ENCODE results near the gene KRTAP9-2. TPM values are rescaled to one million over a fixed set of nuclear protein-coding genes. Genes with fewer than 3 reads are reported as not detected.

KRTAP9-2 gene
- total RNA-seq, 1 experiment from 2014 or later = not detected

DNA sequence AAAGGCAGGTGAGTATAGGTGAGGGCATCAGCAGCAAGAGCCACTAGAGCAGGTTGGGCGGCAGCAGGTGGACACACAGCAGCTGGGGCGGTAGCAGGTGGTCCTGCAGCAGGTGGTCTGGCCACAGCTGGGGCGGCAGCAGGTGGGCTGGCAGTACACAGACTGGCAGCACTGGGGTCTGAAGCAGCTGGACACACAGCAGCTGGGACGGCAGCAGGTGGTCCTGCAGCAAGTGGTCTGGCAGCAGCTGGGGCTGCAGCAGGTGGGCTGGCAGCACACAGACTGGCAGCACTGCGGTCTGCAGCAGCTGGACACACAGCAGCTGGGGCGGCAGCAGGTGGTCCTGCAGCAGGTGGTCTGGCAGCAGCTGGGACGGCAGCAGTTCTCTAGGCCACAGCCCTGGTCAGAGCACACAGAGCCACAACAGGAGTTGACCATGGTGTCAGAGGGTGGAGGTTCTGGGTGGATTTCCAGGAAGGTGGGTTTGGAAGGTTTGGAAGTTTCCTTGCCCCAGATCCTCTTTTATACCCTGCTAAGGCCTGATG, 48.6 kb upstream of the KRTAP9-2 start, which contains the start of gene KRTAP4-2:
Gene KRTAP4-2 (minus strand): TSS at position 495 of the 545 bp plus-strand sequence. CDS start 57 bp downstream, at position 438.
- H3K9me3 ChIP-seq (ENCODE audit: control insufficient read depth in 1 of 2, insufficient read depth in 1 of 2, low read depth in 1 of 2, low read length in 2 of 2) = no peaks in the 10 kb centered on the region; a peak in 1 of 4 replicates
- intact Hi-C loops (cut with micrococcal nuclease) = no loop called here
- H3K36me3 ChIP-seq (ENCODE audit: control insufficient read depth in 1 of 2, insufficient read depth in 2 of 2, low read length in 2 of 2) = no peaks in the 10 kb centered on the region
- no peak within 1 kb of the TSS for H3K9ac ChIP-seq (ENCODE audit: low read length)
- no peaks in the 10 kb centered on the region for H4K20me1 ChIP-seq (ENCODE audit: insufficient read depth)
- H3K27ac ChIP-seq (ENCODE audit: low read depth, low read length) = no peak within 1 kb of the TSS
- no peak within 1 kb of the TSS for H3K4me3 ChIP-seq (replicated peaks in 1 of 2; ENCODE audit: low read depth in 1 of 2, low read length in 2 of 2)
- ChIA-PET CTCF (no interaction called here), POLR2A (no interaction called here), RAD21 (ENCODE audit: low non-redundant PET in 1 of 2, low total read pairs in 2 of 2, uncharacterized antibody in 2 of 2, unreplicated experiment in 2 of 2) (no interaction called here)
- no peak within 1 kb of the TSS for H2AFZ ChIP-seq (ENCODE audit: low read depth, low read length, poor library complexity, severe bottlenecking)
- DNase-seq (ENCODE audit: low read depth, low spot score) (no peak), ATAC-seq (no peak)
- no peaks in the 10 kb centered on the region for H3K4me1 ChIP-seq (ENCODE audit: control insufficient read depth in 1 of 2, insufficient read depth in 2 of 2, low read length in 2 of 2)
- no peaks in the 10 kb centered on the region for H3K9me2 ChIP-seq (ENCODE audit: insufficient read depth)
- TF ChIP-seq REST (IDR thresholded peaks at IDR 0.05; ENCODE audit: low read depth) (no peak), FOSL1 (IDR thresholded peaks at IDR 0.05; ENCODE audit: low read depth) (no peak), EZH2 (IDR thresholded peaks at IDR 0.05) (no peak), POLR2A (IDR thresholded peaks at IDR 0.05; ENCODE audit: borderline replicate concordance, extremely low read depth, insufficient read depth, insufficient read length) (no peak), JUND (IDR thresholded peaks at IDR 0.05) (no peak), TCF7L2 (IDR thresholded peaks at IDR 0.05; ENCODE audit: borderline replicate concordance, extremely low read depth, insufficient read depth, insufficient read length) (no peak), YY1 (IDR thresholded peaks at IDR 0.05; ENCODE audit: extremely low read depth, insufficient replicate concordance, low read depth, low read length) (no peak), SRF (IDR thresholded peaks at IDR 0.05; ENCODE audit: low read depth) (no peak), ELF1 (IDR thresholded peaks at IDR 0.05; ENCODE audit: borderline replicate concordance, low read depth) (no peak), CBX3 (IDR thresholded peaks at IDR 0.05; ENCODE audit: low read depth) (no peak), ZBTB33 (IDR thresholded peaks at IDR 0.05; ENCODE audit: extremely low read depth, insufficient replicate concordance, low read length) (no peak), RAD21 (IDR thresholded peaks at IDR 0.05; ENCODE audit: low read depth) (no peak), EZH2phosphoT487 (IDR thresholded peaks at IDR 0.05; ENCODE audit: borderline replicate concordance) (no peak)
- TF ChIP-seq, protein P1, sequence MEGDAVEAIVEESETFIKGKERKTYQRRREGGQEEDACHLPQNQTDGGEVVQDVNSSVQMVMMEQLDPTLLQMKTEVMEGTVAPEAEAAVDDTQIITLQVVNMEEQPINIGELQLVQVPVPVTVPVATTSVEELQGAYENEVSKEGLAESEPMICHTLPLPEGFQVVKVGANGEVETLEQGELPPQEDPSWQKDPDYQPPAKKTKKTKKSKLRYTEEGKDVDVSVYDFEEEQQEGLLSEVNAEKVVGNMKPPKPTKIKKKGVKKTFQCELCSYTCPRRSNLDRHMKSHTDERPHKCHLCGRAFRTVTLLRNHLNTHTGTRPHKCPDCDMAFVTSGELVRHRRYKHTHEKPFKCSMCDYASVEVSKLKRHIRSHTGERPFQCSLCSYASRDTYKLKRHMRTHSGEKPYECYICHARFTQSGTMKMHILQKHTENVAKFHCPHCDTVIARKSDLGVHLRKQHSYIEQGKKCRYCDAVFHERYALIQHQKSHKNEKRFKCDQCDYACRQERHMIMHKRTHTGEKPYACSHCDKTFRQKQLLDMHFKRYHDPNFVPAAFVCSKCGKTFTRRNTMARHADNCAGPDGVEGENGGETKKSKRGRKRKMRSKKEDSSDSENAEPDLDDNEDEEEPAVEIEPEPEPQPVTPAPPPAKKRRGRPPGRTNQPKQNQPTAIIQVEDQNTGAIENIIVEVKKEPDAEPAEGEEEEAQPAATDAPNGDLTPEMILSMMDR (IDR thresholded peaks at IDR 0.05 in 2 of 3, conservative IDR thresholded peaks at IDR 0.05 in 1 of 3; ENCODE audit: borderline replicate concordance in 1 of 3, insufficient read depth in 1 of 3, low read depth in 2 of 3, low read length in 2 of 3) = no peak
- TF ChIP-seq, protein P2, sequence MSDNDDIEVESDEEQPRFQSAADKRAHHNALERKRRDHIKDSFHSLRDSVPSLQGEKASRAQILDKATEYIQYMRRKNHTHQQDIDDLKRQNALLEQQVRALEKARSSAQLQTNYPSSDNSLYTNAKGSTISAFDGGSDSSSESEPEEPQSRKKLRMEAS (IDR thresholded peaks at IDR 0.05) = no peak
- no TSS peak for BruUV-seq (replicated peaks)
- H3K79me2 ChIP-seq (ENCODE audit: insufficient read depth, low read length) = no peaks in the 10 kb centered on the region
- no peak within 1 kb of the TSS for H3K4me2 ChIP-seq (ENCODE audit: low read length)
- H3K27me3 ChIP-seq (ENCODE audit: insufficient read depth, low read length) = no peaks in the 10 kb centered on the region

All from HCT116 (cell line).